NCI-H345 treated with DMSO at 0.1 percent for 48 hours (cell line): ENCODE results near the gene NUP85.
A peak's percentile ranks its signal among the peaks of the same experiment; 100 is the strongest.
"Not testable (repeated sequence)": the region's sequence is repeated elsewhere in the genome, so short reads cannot be mapped to it uniquely, and the experiment has no call there.

Experiments used
- DNase-seq: peaks from one replicate; lab custom pipeline; 2025; ENCODE audit not compliant: unreplicated experiment; lab: John Stamatoyannopoulos, UW

Gene NUP85

DNA sequence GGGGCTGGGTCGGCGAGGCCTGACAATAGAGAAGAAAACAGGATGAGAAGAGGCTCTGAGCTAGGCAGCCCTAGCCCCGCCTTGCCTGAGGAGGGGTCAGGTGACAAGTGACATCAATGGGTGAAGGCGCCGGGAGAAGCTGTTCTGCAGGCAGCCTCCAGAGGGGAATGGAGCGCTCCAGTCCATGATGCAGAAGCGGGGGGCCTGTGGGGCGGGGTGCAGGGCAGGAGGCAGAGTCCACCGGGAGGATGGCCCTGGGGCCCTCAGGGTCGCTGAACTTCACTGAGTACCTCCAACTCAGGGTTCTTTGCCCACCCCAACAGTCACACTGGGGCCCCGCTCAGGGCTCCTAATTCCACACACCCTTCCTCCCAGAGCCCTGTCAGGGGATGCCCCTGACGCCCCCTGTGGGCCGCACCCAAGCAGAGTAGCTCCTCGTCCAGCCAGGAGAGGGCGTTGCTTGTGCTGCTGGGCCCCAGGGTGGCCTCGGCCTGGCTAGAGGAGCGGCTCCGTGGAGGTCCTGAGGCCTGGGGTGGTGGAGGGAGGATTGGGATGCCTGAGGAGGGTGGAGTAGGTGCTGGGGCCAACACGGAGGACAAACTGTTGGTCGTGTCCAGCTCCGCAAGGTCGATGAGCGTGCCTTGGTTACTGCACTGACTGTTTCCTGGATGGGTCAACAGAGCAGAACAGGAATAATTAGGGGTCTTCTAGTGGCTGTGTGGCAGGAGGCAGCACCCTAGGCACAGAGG lies 35.1 kb downstream of the NUP85 start:
- no peak for DNase-seq

DNA sequence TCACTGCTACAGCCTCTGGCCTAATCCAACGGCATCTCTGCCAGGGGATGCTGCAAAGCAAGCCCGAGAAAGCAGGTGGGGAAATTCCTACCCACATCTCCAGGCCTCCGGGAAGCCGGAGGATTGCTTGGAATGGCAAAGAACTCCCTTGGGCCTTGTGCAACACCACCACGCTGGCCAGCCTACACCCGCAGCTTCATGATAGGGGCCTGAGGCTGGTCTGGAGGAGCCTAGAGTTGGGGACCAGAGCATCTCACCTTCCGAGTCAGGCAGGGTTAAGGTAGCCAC lies 35.6 kb downstream of the NUP85 start:
- DNase-seq = no peak

DNA sequence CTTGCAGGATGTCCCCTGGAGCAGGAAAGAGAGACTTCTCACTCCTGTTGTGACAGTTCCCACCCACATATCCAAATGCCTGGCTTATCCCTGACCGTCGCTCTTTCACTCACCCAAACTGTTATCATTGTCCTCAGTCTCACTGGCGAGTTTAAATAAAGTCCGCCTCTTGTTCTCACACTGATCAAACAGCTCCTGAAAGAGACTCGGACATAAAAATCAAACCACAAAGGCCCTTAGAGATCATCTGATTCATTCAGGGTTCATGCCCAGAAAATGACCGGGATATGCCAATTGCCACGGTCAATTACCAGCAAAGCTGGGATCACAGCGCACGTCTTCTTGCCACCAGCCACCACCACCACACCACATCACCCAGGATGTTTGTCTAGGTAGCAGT lies 36.0 kb downstream of the NUP85 start:
- no peak for DNase-seq

DNA sequence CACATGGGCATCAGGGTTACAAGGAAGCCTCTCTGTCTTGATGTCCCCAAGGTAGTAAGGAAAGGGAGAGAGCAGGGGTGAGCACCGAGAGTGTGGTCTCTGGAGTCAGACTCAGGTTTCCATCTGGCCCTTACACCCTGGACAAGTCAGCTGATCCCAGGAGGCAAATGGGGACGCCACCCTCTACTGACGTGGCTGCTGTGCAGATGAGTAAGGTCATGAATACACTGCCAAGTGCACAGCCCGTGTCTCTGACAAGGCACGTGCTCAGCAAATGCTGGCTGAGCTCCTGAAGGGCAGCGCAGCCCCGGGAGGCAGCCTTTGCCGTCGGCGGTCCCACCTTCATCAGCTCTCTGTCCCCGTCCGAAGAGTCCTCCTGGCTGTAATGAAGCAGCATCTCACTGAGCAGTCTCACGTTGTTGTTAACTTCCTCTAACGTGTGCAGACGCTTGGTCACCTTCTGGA lies 36.5 kb downstream of the NUP85 start:
- no peak for DNase-seq

DNA sequence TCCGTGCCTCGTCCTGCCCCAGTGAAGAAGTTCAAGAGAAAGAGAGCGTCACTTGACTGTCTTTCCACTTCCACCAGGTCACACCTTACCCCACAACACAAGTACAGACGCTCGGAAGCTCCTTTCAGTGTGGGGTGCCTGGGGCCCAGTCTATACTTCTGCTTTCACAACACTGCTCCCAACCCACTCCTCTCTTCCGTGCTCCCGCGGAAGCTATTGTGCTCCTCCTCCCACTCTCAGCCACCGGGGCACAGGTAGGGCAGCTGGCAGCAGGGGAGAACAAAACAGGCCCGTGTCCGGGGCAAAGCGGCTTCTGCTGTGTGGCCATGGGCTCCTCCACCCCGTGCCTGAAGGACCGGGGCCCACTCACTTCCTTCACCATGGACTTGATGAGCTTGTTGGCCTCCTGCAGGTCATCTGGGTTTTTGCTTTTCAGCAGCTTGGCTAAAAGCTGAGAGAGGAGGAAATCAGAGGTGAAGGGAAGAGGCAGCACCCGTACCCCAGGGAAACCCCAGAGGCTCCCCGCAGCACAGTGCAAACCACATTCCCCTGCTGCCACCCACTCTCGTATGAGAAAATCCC lies 37.1 kb downstream of the NUP85 start:
- no peak for DNase-seq

DNA sequence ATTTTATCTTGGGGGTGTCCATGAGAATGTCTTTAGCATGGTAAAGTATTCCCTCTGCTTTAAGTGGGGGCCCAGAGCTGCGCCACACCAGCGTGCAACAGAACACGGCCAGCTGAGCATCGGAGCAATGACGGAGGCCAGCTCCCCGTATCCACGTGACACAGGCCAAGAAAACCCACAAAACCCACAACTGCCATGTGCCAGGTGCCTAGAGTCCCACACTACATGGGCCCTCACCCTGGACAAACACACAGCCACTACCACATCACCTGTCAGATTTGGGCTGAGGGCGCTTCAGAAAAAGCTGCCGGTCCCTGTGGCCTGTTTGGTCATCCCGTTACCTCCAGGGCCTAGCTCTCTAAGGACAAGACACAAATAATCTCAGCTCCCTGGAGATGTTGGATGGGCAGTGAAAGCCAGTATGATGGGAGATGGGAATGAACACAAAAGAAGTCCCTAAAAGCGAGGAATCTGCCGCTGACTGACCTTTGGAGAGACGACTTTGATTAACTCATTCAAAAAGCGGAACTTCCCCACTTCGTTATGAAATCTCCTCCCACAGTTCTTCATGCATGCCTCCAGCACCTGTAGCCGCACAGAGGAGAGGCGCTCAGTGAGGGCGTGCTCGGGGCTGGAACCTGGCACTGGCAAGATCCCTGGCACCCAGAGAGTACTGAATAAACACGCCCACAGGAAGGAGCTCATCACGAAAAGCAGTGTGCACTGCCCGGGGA lies 38.8 kb downstream of the NUP85 start:
- DNase-seq = no peak

DNA sequence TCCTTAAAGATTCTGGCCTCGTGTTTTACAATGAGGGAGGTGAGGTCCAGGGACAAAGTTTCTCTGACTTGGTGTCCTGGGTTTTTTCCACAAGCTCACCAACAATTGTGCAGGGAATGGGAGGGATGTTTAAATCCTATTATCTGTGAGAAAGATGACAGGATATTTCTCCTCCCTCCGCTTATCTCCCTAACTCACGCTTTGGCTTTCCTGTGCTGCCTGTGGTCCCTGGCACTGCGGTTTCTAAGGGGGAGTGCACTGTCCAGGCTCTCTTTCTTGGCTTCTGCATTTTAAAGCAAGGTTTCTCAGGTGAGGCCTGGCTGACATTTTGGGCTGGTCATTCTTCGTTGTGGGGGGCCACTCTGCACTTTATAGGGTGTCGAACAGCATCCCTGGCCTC lies 39.5 kb downstream of the NUP85 start:
- no peak for DNase-seq

DNA sequence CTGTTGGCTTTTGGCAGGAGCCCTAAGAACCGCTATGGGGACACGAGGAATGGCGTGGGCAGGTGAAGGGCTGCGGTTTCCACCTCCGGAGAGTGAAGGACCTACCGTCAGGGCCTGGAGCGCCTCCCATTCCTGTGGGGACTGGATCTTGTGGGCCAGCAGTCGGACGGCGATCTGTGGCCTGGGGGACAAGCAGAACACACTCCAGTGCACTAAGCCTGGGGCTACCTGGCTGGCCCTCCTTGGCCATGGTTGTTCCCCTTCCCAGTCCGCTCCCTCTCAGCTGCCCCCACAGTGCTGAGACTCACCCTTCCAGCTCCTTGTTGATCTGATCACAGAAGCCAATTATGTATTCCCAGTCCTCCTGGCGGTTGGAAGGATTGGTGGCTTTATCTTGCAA lies 40.9 kb downstream of the NUP85 start:
- no peak for DNase-seq

DNA sequence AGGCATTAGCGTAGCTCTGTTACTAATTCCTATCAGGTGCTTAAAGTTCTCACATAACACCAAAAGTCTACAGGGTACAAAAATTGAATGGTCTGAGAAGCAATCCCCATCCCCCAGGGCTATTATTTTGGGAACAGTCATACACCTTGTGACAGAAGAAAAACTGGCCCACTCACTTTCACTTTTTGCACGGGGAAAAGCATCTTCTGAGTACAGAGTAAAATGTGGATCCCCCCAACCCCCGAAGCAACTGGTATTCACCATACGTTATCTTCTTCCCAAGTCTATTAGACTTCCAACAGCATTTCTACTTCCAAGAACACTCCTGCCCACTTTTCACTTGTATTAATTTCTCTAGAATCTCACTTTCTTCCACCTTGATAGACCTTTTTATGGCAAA lies 44.1 kb downstream of the NUP85 start:
- DNase-seq = no peak

DNA sequence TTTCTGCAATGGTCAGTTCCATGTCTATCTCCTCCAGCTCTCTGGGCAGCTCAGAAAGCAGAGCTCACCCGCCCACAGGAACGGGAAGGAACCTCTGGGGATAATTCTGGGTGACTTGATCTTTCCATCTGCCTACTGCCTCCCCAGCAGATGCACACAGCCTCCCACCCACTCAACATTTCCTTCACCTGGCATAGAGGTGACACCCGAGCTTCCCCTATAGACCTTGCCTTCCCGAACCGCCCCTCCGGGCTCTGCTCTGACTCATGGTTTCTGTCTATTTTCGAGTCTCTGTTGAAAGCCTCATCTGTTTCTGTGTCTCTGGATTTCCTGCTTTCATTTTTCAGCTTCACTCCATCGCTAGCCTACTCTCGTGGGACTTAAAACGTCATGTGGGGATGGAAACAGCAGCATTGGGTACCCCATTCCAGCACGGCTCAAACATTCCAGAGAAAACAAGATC lies 44.6 kb downstream of the NUP85 start:
- DNase-seq = no peak

DNA sequence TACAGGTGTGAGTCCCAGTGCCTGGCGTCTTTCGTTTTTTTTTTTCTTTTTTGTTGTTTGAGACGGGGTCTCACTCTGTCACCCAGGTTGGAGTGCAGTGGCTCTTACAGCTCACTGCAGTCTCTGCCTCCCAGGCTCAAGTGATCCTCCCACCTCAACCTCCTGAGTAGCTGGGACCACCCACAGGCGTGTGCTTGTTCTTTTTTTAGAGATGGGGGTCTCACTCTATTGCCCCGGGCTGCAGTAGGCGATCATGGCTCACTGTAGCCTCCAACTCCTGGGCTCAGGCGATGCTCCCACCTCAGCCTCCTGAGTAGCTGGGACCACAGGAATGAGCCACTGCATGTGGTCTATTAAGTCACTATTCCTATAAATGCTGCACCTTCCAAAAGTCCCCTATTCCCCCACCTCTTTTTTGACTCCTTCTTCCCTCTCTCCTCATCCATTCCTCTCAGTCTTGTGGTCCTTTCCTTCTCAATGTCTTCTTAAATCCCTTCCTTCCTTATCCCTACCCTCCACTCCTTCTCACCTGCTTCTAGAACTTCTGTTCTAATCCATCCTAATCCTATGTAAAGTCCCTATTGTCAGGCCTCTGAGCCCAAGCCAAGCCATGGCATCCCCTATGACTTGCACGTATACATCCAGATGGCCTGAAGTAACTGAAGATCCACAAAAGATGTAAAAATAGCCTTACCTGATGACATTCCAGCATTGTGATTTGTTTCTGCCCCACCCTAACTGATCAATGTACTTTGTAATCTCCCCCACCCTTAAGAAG lies 46.7 kb downstream of the NUP85 start:
- no peak for DNase-seq

DNA sequence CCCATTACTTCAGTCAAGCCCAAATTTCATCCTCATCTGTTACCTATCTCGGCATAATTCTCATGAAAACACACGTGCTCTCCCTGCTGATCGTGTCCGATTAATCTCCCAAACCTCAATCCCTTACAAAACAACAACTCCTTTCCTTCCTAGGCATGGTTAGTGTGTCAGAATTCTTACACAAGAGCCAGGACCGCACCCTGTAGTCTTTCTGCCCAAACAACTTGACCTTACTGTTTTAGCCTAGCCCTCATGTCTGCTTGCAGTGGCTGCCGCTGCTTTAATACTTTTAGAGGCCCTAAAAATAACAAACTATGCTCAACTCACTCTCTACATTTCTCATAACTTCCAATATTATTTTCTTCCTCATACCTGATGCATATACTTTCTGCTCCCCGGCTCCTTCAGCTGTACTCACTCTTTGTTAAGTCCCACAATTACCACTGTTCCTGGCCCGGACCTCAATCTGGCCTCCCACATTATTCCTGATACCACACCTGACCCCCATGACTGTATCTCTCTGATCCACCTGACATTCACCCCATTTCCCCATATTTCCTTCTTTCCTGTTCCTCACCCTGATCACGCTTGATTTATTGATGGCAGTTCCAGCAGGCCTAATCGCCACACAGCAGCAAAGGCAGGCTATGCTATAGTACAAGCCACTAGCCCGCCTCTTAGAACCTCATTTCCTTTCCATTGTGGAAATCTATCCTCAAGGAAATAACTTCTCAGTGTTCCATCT lies 50.6 kb downstream of the NUP85 start:
- DNase-seq = not testable (repeated sequence)

DNA sequence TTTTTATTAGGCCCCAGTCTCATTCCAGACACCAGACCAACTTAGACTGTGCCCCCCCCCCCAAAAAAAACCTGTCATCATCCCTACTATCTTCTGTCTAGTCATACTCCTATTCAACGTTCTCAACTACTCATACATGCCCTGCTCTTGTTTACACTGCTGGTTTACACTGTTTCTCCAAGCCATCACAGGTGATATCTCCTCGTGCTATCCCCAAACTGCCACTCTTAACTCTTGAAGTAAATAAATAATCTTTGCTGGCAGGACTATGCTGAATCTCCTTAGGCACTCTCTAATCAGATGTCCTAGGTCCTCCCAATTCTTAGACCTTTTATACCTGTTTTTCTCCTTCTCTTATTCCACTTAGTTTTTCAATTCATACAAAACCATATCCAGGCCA lies 51.7 kb downstream of the NUP85 start:
- not testable (repeated sequence) for DNase-seq

DNA sequence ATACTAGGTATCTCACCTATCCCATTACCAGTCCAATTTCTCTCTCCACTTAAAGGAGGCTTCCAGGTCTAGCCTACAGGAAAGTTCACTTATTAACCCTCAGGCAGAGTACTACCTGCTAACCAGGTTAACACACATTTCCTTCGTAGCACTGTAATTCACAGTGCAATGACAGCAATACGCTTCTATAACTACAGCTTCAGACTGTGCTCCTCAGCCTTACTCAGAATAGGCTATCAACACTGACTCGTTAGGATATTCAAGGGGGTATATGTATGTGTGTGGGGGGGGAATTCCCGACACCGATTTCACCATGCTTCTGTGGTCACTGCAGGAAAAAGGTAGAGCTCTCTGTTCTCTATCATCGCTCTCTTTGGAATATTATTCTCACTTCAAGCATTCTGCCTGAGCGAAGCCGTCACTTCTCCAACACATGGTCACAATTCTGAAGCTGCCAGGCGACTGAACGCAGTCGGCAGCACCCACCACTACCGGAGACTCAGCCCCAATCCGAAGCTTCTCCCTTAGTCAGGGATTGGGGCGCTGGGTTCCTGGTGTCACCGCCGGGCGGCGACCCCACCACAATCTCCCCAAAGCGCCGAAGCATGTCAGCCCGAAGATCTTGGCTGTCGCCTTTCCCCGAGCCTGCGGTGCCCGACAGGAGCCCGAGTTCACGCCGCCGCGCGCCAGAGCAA lies 55.3 kb downstream of the NUP85 start:
- no peak for DNase-seq

DNA sequence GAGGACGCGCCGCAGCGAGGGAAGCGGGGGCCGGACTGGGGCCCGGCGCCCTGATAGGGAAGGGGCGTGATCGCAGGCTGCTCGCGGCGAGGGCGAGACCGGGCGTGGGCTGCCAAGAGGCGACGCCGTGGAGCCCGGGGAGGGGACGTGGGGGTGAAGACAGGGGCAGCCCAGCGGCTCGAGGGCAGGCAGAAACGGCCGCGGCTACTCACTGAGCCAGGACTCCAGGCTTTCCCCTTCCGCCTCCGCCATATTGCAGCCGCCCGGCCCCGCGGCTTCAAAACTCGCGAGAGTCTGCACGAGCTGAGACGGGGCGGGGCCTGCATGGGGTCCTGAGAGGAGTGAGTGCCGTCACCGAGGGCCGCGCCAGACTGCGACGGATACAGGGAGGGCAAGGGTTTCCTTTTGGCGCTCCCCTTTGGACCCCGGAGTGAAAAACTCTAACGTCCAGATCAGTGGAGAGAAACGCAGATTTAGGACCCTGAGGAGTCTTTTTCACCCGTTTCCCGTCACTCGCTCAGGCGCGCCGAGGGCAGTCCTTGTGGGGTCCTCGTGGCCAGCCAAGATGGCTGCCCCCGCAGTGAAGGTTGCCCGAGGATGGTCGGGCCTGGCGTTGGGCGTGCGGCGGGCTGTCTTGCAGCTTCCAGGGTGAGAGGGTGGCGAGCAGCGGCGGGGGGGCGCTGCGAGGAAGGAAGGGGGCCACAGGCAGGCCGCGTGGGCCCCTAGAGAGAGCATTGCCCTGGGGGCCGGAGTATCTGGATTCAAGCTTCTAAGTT lies 56.0 kb downstream of the NUP85 start, which contains the start of the genes GGA3 and MRPS7:
GGA3 (minus strand) TSS at position 271 of the 776 bp plus-strand sequence; CDS start at position 252, 19 bp downstream.
MRPS7 (plus strand) TSS at position 544 of the 776 bp plus-strand sequence; CDS start at position 566, 22 bp downstream.
- DNase-seq = peak; percentile 90

DNA sequence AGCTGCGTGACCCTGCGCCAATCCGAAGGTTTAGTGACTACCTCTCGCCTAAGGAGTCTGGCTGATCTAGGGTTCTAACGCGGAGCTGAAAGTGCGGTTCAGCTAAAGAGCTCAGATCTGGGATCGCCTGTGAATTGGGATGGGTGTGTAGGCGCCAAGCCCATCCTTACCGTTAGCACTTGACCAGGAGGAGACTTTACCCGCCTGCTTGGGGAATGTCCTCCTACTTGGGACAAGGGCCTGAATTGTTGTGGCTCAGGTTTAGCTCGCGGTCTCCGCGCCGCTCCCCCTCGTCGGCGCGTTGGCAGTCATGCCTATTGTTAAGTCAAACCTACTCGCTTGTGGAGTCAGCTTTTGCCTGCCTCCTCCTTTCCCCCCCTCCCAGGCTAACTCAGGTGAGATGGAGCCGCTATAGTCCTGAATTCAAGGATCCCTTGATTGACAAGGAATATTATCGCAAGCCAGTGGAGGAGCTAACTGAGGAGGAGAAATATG lies 56.7 kb downstream of the NUP85 start:
- no peak for DNase-seq

DNA sequence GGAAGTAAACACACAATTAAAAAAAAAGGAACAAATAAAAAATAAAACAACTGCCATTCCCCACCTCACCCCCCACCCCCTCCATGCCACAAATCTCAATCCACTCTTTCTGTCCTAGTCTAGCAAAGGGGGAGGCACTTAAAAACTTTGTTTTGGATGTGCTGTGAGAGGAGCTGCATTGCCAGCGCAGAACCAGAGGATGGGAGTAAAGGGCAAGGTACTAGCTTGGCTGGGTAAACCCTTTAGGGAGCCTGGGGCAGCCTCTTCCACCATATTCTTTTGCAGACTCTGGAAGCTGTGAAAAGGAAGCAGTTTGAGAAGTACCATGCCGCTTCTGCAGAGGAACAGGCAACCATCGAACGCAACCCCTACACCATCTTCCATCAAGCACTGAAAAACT lies 57.6 kb downstream of the NUP85 start:
- DNase-seq = no peak

DNA sequence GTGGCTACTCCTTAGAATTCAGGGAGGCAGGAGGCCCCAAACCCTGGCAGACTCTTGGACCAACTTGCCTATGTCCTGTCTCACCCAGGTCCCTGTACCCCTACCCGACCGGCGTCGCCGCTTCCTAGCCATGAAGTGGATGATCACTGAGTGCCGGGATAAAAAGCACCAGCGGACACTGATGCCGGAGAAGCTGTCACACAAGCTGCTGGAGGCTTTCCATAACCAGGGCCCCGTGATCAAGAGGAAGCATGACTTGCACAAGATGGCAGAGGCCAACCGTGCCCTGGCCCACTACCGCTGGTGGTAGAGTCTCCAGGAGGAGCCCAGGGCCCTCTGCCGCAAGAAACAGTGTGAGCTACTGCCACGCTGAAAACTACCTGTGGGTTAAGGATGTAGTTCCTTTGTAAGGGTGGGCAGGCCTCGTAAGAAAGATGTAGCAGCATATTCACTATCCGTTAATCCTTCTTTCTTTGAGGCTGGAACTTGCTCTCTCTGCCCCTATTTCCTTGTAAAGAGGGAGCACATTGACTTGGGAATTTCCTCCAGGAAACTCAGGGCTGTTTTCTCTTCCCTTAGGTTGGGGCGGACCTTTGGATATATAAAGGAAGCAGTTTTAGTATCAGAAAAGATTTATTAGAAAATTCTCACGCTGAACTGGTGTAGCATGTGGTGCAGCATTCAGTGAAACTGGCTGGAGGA lies 60.3 kb downstream of the NUP85 start:
- no peak for DNase-seq
